HEK293 (cell line): ENCODE results near the gene HECA.

Experiments used
- CTCF ChIA-PET: fragments of 350-600 bp; formaldehyde crosslinking; extraction: SDS; loops from one replicate; lab custom pipeline; 2021; ENCODE audit warnings: antibody characterized with exemption; lab: Yijun Ruan, JAX
- POLR2A ChIA-PET: fragments of 300-600 bp; formaldehyde crosslinking; extraction: SDS; loops from one replicate; lab custom pipeline; 2020; ENCODE audit warnings: antibody characterized with exemption, inconsistent platforms; lab: Yijun Ruan, JAX
- H3K27ac ChIP-seq: fragments of 200-500 bp; sonication (Bioruptor generic); 2 replicates; pipeline ENCODE4 v1.5.1; 2014; ENCODE audit warnings: low read depth, low read length, control low read depth, inconsistent platforms; ENCODE audit errors: extremely low read depth
- H3K36me3 ChIP-seq, 2 experiments: fragments of 200-500 bp in 1 of 2; sonication (Bioruptor generic) in 1 of 2; 1 replicate in 1 of 2; 2 replicates in 1 of 2; pipeline ENCODE4 v1.5.1; 2014 to 2017; ENCODE audit warnings: inconsistent platforms in 2 of 2, low read length in 2 of 2; ENCODE audit not compliant: control insufficient read depth in 2 of 2, insufficient read depth in 1 of 2
- H3K4me1 ChIP-seq: fragments of 200-500 bp; sonication (Bioruptor generic); 2 replicates; pipeline ENCODE4 v1.5.1; 2014; ENCODE audit warnings: mild to moderate bottlenecking, low read length, inconsistent platforms; ENCODE audit not compliant: control insufficient read depth, insufficient read depth
- H3K4me3 ChIP-seq: 2 replicates; pipeline ENCODE4 v1.5.1; 2011; ENCODE audit warnings: low read depth, mild to moderate bottlenecking, control low read depth, low read length, moderate library complexity
- H3K9me3 ChIP-seq: fragments of 200-500 bp; sonication (Bioruptor generic); 2 replicates; pipeline ENCODE4 v1.5.1; 2014; ENCODE audit warnings: low read depth, low read length, inconsistent platforms; ENCODE audit not compliant: control insufficient read depth, insufficient read depth
- SP2 ChIP-seq: fragments of 450-650 bp; formaldehyde crosslinking; IDR thresholded peaks from 2 replicates; pipeline ENCODE4 v1.5.1; 2016; ENCODE audit warnings: missing biosample characterization, missing genetic modification characterization
- SP7 ChIP-seq: fragments of 450-650 bp; formaldehyde crosslinking; IDR thresholded peaks from 2 replicates; pipeline ENCODE4 v1.5.1; 2016; ENCODE audit warnings: missing biosample characterization, missing genetic modification characterization
- TRIM28 ChIP-seq: IDR thresholded peaks from 2 replicates; pipeline ENCODE4 v1.6.1; 2011; ENCODE audit warnings: low read length, control low read depth, borderline replicate concordance
- ZBTB44 ChIP-seq: fragments of 450-650 bp; IDR thresholded peaks from 2 replicates; pipeline ENCODE4 v1.5.1; 2018; ENCODE audit warnings: missing biosample characterization, mild to moderate bottlenecking, missing genetic modification characterization
- ZBTB6 ChIP-seq: fragments of 450-650 bp; formaldehyde crosslinking; IDR thresholded peaks from 2 replicates; pipeline ENCODE4 v1.5.1; 2017; ENCODE audit warnings: missing biosample characterization, missing genetic modification characterization
- ZNF184 ChIP-seq: fragments of 450-650 bp; IDR thresholded peaks from 2 replicates; pipeline ENCODE4 v1.5.1; 2018; ENCODE audit warnings: missing biosample characterization, mild to moderate bottlenecking, missing genetic modification characterization
- ZNF280D ChIP-seq: fragments of 450-650 bp; formaldehyde crosslinking; IDR thresholded peaks from 2 replicates; pipeline ENCODE4 v1.5.1; 2016; ENCODE audit warnings: missing biosample characterization, missing genetic modification characterization
- ZNF473 ChIP-seq: fragments of 450-650 bp; formaldehyde crosslinking; IDR thresholded peaks from 2 replicates; pipeline ENCODE4 v1.5.1; 2017; ENCODE audit warnings: missing biosample characterization, missing genetic modification characterization
- ZNF530 ChIP-seq: fragments of 450-650 bp; formaldehyde crosslinking; IDR thresholded peaks from 2 replicates; pipeline ENCODE4 v1.5.1; 2016; ENCODE audit warnings: low read depth, missing biosample characterization, missing genetic modification characterization
- ZNF610 ChIP-seq: fragments of 450-650 bp; formaldehyde crosslinking; IDR thresholded peaks from 2 replicates; pipeline ENCODE4 v1.5.1; 2016; ENCODE audit warnings: missing biosample characterization, missing genetic modification characterization, borderline replicate concordance
- ZNF626 ChIP-seq: fragments of 450-650 bp; sonication (Bioruptor Pico); formaldehyde crosslinking; IDR thresholded peaks from 2 replicates; pipeline ENCODE4 v1.5.1; 2018; ENCODE audit warnings: missing biosample characterization, missing genetic modification characterization, inconsistent platforms
- ZNF670 ChIP-seq: fragments of 450-650 bp; formaldehyde crosslinking; IDR thresholded peaks from 2 replicates; pipeline ENCODE4 v1.5.1; 2016; ENCODE audit warnings: missing biosample characterization, missing genetic modification characterization, low read depth

Gene HECA

GRCh38 chr6:139129284-139129683, 5.6 kb upstream of the HECA start:
- ChIA-PET CTCF (interaction anchor here (1.1 kb wide), 1 partner anchor 235 kb away, joined by 6 read pairs; no protein-coding TSS in a partner anchor), POLR2A (no interaction called here)
- Histone ChIP-seq H3K4me3 (no peak overlapping the region), H3K4me1 (peaks cover 3% of the 10 kb centered on the region), H3K27ac (no peak overlapping the region), H3K36me3 (no peaks in the 10 kb centered on the region), H3K9me3 (no peaks in the 10 kb centered on the region)
- no peak for TF ChIP-seq ZNF473
- peak; percentile 90 for TF ChIP-seq SP7

- Histone ChIP-seq H3K4me3 (no peak overlapping the region), H3K36me3 (no peaks in the 10 kb centered on the region), H3K9me3 (no peaks in the 10 kb centered on the region), H3K27ac (no peak overlapping the region), H3K4me1 (peaks cover 3% of the 10 kb centered on the region; the same call in 1 of the 2 replicates)
- TF ChIP-seq SP7 (no peak), ZNF280D (tag by site-specific recombination) (no peak), ZNF626 (no peak), ZBTB6 (tag by site-specific recombination) (no peak), ZNF670 (no peak), ZNF610 (no peak), ZNF530 (tag by site-specific recombination) (no peak), TRIM28 (no peak)
- CTCF ChIA-PET, result interaction anchor here (0.6 to 1.4 kb wide), 9 partner anchors 8 to 405 kb away, joined by 3 to 5 read pairs (median 3); no protein-coding TSS in a partner anchor
- POLR2A ChIA-PET, result no interaction called here
Observed at GRCh38 chr6:139131736-139132280, 3.1 kb upstream of the HECA start.

- peaks cover 0 to 2% of the 10 kb centered on the region in 2 experiments; a peak in 1 of 3 replicates for H3K36me3 ChIP-seq
- POLR2A ChIA-PET, result interaction anchor here (0.7 kb wide), 1 partner anchor 149 kb away, joined by 3 read pairs; no protein-coding TSS in a partner anchor
- no peak overlapping the region for H3K27ac ChIP-seq
- H3K4me1 ChIP-seq, result peaks cover 7% of the 10 kb centered on the region; the same call in 1 of the 2 replicates
- TF ChIP-seq SP2 (tag by site-specific recombination) (peak; percentile 16; the same call in 1 of the 2 replicates), SP7 (peak; percentile 94), ZBTB44 (tag by site-specific recombination) (no peak), ZNF184 (tag by site-specific recombination) (no peak)
- CTCF ChIA-PET, result interaction anchor here (0.5 to 1.4 kb wide), 4 partner anchors 8 to 232 kb away, joined by 3 to 4 read pairs (median 3); no protein-coding TSS in a partner anchor
- no peaks in the 10 kb centered on the region for H3K9me3 ChIP-seq
- H3K4me3 ChIP-seq, result no peak overlapping the region
Observed at GRCh38 chr6:139133262-139134063, 1.4 kb upstream of the HECA start.
